BJ (cell line): ENCODE data around the gene PDZRN3. TPM values are rescaled to one million over a fixed set of nuclear protein-coding genes. Genes with fewer than 3 reads are reported as not detected.

ENCODE experiments used
- CTCF ChIA-PET: fragments of 350-600 bp; formaldehyde crosslinking; extraction: SDS; loops from one replicate; lab custom pipeline; 2021; ENCODE audit warnings: antibody characterized with exemption, inconsistent platforms; lab: Yijun Ruan, JAX
- POLR2A ChIA-PET: fragments of 300-600 bp; sonication (Branson Sonifier 250); formaldehyde crosslinking; extraction: SDS; loops from one replicate; lab custom pipeline; 2021; ENCODE audit warnings: antibody characterized with exemption; lab: Charles Lee
- DNase-seq: peaks from one replicate; pipeline ENCODE4 v3.0.0-alpha.2; 2011; ENCODE audit warnings: low read depth
- H3K27me3 ChIP-seq: 2 replicates; pipeline ENCODE4 v1.6.0; 2011; ENCODE audit warnings: low read length; ENCODE audit not compliant: control insufficient read depth, insufficient read depth
- H3K36me3 ChIP-seq: 2 replicates; pipeline ENCODE4 v1.5.1; 2011; ENCODE audit warnings: low read length; ENCODE audit not compliant: control insufficient read depth, insufficient read depth
- H3K4me3 ChIP-seq: 2 replicates; pipeline ENCODE4 v1.5.1; 2011; ENCODE audit warnings: low read depth, mild to moderate bottlenecking, control low read depth, low read length
- CTCF ChIP-seq: IDR thresholded peaks from 2 replicates; pipeline ENCODE4 v1.5.1; 2011; ENCODE audit warnings: low read depth, mild to moderate bottlenecking, control low read depth, inconsistent platforms, low read length, moderate library complexity; ENCODE audit not compliant: insufficient read depth
- polyA plus RNA-seq: library from polyadenylated mRNA; depleted of rRNA; stranded (reverse); fragments of >200 nt; gene quantifications from 2 replicates; pipeline ENCODE4 v1.2.3, GENCODE V29; 2011

PDZRN3 gene
- polyA plus RNA-seq, 1 experiment, result 4.9 TPM

GRCh38 chr3:73658227-73658626, 33.5 kb upstream of the PDZRN3 start:
- ChIA-PET CTCF (interaction anchor here (0.6 kb wide), 1 partner anchor 150 kb away, joined by 3 read pairs; no protein-coding TSS in a partner anchor), POLR2A (no interaction called here)
- Histone ChIP-seq H3K4me3 (no peak overlapping the region), H3K36me3 (no peaks in the 10 kb centered on the region), H3K27me3 (no peaks in the 10 kb centered on the region)
- no peak for DNase-seq
- no peak for TF ChIP-seq CTCF

DNA sequence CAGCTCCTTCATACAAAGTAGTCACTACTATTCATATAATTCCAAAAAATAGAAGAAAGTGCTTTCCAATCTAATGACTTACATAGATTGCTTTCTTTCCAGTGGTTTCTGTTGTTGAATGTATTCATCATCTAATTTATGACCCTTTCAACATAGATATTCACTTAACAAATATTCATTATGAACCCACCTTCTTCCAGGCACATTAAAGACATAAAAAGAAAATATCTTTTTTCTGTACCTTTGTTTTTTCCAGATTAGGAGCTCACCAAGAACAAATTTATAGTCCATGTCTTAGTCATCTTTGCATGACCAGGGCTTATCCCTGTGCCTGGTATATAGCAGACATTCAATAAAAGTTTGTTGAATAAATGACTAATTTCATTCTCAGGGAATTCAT, 32.4 kb upstream of the PDZRN3 start:
- no peak for TF ChIP-seq CTCF
- no peaks in the 10 kb centered on the region for H3K36me3 ChIP-seq
- H3K4me3 ChIP-seq, result no peak overlapping the region
- POLR2A ChIA-PET, result no interaction called here
- DNase-seq, result no peak
- CTCF ChIA-PET, result interaction anchor here (0.6 to 0.7 kb wide), 2 partner anchors 149 to 204 kb away, joined by 3 to 4 read pairs; no protein-coding TSS in a partner anchor
- H3K27me3 ChIP-seq, result no peaks in the 10 kb centered on the region

- TF ChIP-seq CTCF, result no peak
- H3K36me3 ChIP-seq, result no peaks in the 10 kb centered on the region
- ChIA-PET CTCF (interaction anchor here (0.6 to 1.2 kb wide), 2 partner anchors 148 to 205 kb away, joined by 3 read pairs; no protein-coding TSS in a partner anchor), POLR2A (interaction anchor here (0.7 to 1.0 kb wide), 2 partner anchors 35 to 230 kb away, joined by 3 read pairs; no protein-coding TSS in a partner anchor)
- DNase-seq, result peak; percentile 47
- H3K27me3 ChIP-seq, result no peaks in the 10 kb centered on the region
- H3K4me3 ChIP-seq, result no peak overlapping the region
These were observed 31.6 kb upstream of the PDZRN3 start for GRCh38 chr3:73656241-73656890.

DNA sequence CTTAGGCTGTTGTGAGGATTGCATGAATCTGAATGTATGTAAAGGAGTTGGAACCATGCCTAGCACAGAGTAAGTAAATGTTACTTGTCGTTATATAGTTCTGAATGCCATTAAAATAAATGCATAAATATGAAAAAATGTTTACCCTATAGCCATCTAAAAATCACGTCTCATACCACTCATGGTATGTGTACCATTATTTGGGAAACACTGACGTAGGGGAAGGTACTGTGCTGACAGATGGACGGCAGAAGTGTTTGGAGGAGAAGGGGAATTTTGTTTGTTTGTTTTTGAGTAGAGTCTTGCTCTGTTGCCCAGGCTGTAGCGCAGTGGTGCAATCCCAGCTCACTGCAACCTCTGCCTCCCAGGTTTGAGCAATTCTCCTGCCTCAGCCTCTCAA, 30.5 kb upstream of the PDZRN3 start:
- TF ChIP-seq CTCF, result no peak
- Histone ChIP-seq H3K4me3 (no peak overlapping the region), H3K36me3 (no peaks in the 10 kb centered on the region), H3K27me3 (no peaks in the 10 kb centered on the region)
- no peak for DNase-seq
- ChIA-PET CTCF (interaction anchor here (1.2 kb wide), 1 partner anchor 147 kb away, joined by 3 read pairs; no protein-coding TSS in a partner anchor), POLR2A (no interaction called here)

- no peak for TF ChIP-seq CTCF
- DNase-seq, result no peak
These were observed 29.1 kb upstream of the PDZRN3 start for GRCh38 chr3:73653877-73654276.

More at GRCh38 chr3:73653877-73654276, 29.1 kb upstream of the PDZRN3 start:
- Histone ChIP-seq H3K4me3 (no peak overlapping the region), H3K27me3 (no peaks in the 10 kb centered on the region), H3K36me3 (no peaks in the 10 kb centered on the region)
- CTCF ChIA-PET, result no interaction called here
- POLR2A ChIA-PET, result no interaction called here
